Chondrocyte (in vitro differentiated cells): Measurements from ENCODE around the gene C9orf85. TPM values are rescaled to one million over a fixed set of nuclear protein-coding genes. Genes with fewer than 3 reads are reported as not detected.
"Not testable (repeated sequence)": the region's sequence is repeated elsewhere in the genome, so short reads cannot be mapped to it uniquely, and the experiment has no call there.

ENCODE experiments used
- DNase-seq: peaks from one replicate; pipeline ENCODE4 v3.0.0; 2021; ENCODE audit warnings: mixed read lengths, low spot score
- H3K27ac Mint-ChIP-seq: one replicate; pipeline ENCODE4 v1.8.0; 2021; ENCODE audit warnings: mild to moderate bottlenecking, moderate library complexity, mixed read lengths; ENCODE audit not compliant: unreplicated experiment
- H3K27me3 Mint-ChIP-seq: 2 replicates; pipeline ENCODE4 v1.8.0; 2021; ENCODE audit warnings: low read depth, mixed read lengths
- H3K36me3 Mint-ChIP-seq: 2 replicates; pipeline ENCODE4 v1.8.0; 2021; ENCODE audit warnings: low read depth, mixed read lengths
- H3K4me1 Mint-ChIP-seq: 2 replicates; pipeline ENCODE4 v1.8.0; 2021; ENCODE audit warnings: low read depth, mild to moderate bottlenecking, mixed read lengths
- H3K4me3 Mint-ChIP-seq: one replicate; pipeline ENCODE4 v1.8.0; 2021; ENCODE audit warnings: mild to moderate bottlenecking, moderate library complexity, mixed read lengths; ENCODE audit not compliant: unreplicated experiment
- H3K9me3 Mint-ChIP-seq: 2 replicates; pipeline ENCODE4 v1.8.0; 2021; ENCODE audit warnings: low read depth, mixed read lengths
- total RNA-seq: library from RNA; stranded (reverse); gene quantifications from 3 replicates; pipeline ENCODE4 v1.2.1, GENCODE V29; 2021
- TF ChIP-seq, protein P1 (sequence below): fragments of 200-600 bp; sonication (generic); IDR thresholded peaks from 2 replicates; pipeline ENCODE4 v1.5.0; 2021; ENCODE audit warnings: antibody characterized with exemption, mild to moderate bottlenecking, moderate library complexity

The C9orf85 gene
- total RNA-seq, 1 donor from 2014 or later, result 8.5 TPM

DNA sequence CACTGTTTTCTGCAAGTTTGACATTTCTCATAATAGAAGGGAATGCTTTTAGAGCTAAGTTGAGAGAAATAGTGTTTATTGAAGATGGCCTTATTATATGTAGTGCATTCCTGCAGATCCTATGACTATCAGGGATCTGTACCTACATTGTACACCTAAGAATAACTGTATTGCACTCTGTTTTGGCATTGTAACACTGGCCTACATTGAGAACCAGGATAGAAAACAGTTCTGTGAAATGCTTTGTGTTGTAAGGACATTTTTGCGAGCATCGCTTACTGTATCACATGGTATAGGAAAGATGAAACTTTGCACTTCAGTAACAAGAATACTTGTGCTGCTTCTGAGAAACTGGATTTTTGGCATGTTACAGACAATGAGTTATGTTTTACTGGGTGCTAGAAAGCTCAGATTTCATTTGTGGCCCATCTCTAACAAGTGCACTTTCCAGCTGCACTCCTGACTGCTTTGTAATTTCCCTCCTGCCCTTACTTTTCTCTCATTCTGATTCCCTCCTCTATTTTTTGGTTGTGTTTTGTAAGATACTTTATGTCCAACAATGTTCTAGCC is 30.6 kb downstream of the C9orf85 start:
- H3K4me1 Mint-ChIP-seq, result peaks cover 46% of the 10 kb centered on the region
- no peak overlapping the region for H3K27ac Mint-ChIP-seq
- TF ChIP-seq, protein P1, sequence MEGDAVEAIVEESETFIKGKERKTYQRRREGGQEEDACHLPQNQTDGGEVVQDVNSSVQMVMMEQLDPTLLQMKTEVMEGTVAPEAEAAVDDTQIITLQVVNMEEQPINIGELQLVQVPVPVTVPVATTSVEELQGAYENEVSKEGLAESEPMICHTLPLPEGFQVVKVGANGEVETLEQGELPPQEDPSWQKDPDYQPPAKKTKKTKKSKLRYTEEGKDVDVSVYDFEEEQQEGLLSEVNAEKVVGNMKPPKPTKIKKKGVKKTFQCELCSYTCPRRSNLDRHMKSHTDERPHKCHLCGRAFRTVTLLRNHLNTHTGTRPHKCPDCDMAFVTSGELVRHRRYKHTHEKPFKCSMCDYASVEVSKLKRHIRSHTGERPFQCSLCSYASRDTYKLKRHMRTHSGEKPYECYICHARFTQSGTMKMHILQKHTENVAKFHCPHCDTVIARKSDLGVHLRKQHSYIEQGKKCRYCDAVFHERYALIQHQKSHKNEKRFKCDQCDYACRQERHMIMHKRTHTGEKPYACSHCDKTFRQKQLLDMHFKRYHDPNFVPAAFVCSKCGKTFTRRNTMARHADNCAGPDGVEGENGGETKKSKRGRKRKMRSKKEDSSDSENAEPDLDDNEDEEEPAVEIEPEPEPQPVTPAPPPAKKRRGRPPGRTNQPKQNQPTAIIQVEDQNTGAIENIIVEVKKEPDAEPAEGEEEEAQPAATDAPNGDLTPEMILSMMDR, result no peak
- H3K27me3 Mint-ChIP-seq, result no peaks in the 10 kb centered on the region
- no peak for DNase-seq
- H3K9me3 Mint-ChIP-seq, result no peaks in the 10 kb centered on the region
- no peaks in the 10 kb centered on the region for H3K36me3 Mint-ChIP-seq
- no peak overlapping the region for H3K4me3 Mint-ChIP-seq

DNA sequence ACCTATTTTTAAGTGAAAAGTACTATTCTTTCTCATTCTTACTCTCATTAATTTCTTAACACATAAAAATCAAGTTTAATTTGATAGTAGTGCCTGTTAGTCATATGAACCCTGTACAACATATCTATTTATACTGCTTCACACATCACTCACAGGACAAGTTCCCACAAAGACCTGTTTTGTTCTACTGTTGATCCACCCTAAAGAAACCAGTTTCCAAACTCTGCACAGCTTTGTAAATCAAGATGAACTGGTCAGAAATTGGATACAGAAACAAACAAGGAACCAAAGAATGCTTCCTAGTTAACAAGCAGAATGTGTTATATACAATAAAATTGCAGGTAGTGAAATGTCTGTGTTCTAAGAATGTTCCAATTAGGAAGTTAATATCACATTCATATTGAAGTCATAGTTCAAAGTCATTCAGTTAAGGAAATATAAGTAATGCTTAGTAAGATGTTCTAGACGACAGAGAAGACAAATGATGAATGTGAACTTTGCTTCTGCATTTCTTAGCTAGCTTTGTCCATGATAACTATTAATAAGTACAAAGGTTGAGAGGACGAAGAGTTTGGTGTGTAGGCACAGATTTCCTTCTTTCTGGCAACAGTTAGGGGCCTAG is 33.4 kb downstream of the C9orf85 start:
- peaks cover 2% of the 10 kb centered on the region for H3K36me3 Mint-ChIP-seq

DNA sequence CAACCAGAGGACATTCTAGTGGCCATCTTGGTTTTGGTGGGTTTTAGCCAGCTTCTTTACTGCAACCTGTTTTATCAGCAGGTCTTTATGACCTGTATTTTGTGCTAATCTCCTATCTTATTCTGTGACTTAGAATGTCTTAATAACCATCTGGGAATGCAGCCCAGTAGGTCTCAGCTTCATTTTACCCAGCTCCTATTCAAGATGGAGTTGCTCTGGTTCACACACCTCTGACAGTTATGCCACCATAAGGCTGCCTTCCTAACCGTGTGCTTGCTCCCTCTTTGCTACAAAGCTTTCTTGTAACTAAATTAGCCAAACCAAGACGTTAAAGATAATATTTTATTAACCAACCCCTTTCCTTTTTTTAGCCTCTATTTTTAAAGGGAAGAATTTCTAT is 43.2 kb downstream of the C9orf85 start:
- not testable (repeated sequence) for DNase-seq, H3K27ac Mint-ChIP-seq, H3K27me3 Mint-ChIP-seq, H3K9me3 Mint-ChIP-seq, H3K36me3 Mint-ChIP-seq, H3K4me1 Mint-ChIP-seq, H3K4me3 Mint-ChIP-seq

More for the DNA sequence above, 33.4 kb downstream of the C9orf85 start:
- Mint-ChIP-seq H3K4me3 (no peak overlapping the region), H3K9me3 (no peaks in the 10 kb centered on the region), H3K27ac (no peak overlapping the region), H3K4me1 (peaks cover 36% of the 10 kb centered on the region), H3K27me3 (no peaks in the 10 kb centered on the region)
- no peak for DNase-seq
- TF ChIP-seq, protein P1, result no peak

DNA sequence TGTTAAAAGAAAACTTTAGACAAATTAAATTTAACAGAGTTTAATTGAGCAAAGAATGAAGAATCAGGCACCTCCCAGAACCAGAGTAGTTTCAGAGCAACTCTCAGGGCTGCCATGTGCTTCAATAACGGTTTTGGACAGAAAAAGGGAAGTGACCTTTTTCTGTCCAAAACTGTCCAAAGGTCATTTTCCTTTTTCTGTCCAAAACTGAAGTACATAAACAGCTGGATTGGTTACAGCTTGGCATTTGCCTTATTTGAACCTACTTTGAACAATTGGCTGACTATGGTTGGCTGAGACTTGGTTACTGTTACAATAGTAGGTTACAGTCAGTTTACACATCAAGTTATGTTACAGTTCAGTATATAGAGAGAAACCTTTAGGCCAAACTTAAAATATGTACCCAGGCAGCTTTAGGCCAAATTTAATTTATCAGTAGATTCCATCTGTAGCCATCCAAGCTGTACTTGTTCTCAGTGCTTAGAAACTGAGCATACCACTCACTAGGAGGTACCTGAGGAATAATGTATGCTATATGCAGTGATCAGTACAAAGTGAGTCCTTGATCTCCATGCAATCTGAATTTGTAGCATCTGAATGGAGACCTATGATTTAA is 44.0 kb downstream of the C9orf85 start:
- TF ChIP-seq, protein P1, result no peak
- no peaks in the 10 kb centered on the region for H3K9me3 Mint-ChIP-seq
- no peak overlapping the region for H3K4me3 Mint-ChIP-seq
- H3K4me1 Mint-ChIP-seq, result no peaks in the 10 kb centered on the region
- H3K27ac Mint-ChIP-seq, result no peak overlapping the region
- H3K27me3 Mint-ChIP-seq, result no peaks in the 10 kb centered on the region
- DNase-seq, result no peak
- H3K36me3 Mint-ChIP-seq, result peaks cover 6% of the 10 kb centered on the region

DNA sequence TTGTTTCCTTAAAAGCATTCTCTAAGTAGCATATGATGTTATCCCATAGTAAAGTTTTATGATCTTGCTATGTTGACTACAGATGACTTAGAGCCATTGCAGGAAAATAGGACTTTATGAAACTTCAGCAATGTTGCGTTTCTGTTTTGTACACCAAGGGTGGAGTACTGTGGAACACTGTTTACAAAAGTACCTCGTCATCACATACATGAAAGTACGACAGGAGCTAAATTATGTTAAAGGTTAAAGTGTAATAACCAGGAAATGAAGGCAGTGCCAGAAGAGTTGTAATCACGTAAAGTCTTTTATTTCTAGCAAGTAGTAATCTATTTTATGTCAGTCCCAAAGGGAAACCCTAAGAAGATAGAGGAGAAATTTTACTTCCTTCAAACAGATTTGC is 50.9 kb downstream of the C9orf85 start:
- Mint-ChIP-seq H3K27me3 (no peaks in the 10 kb centered on the region), H3K27ac (no peak overlapping the region), H3K36me3 (peaks cover 7% of the 10 kb centered on the region), H3K9me3 (no peaks in the 10 kb centered on the region), H3K4me1 (no peaks in the 10 kb centered on the region), H3K4me3 (no peak overlapping the region)
- TF ChIP-seq, protein P1, result no peak
- DNase-seq, result no peak

DNA sequence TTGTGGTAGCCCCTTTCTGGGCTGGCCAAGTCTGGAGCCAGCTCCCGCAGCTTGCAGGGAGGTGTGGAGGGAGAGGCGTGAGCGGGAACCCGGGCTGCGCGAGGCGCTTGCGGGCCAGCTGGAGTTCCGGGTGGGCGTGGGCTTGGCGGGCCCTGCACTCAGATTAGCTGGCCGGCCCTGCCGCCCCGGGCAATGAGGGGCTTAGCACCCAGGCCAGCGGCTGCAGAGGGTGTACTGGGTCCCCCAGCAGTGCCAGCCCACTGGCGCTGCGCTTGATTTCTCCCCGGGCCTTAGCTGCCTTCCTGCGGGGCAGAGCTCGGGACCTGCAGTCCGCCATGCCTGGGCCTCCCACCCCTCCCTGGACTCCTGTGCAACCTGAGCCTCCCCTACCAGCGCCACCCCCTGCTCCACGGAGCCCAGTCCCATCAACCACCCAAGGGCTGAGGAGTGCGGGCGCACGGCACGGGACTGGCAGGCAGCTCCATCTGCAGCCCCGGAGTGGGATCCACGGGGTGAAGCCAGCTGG is 52.1 kb downstream of the C9orf85 start:
- not testable (repeated sequence) for H3K27me3 Mint-ChIP-seq, H3K4me3 Mint-ChIP-seq, DNase-seq, H3K9me3 Mint-ChIP-seq, H3K36me3 Mint-ChIP-seq, H3K27ac Mint-ChIP-seq, H3K4me1 Mint-ChIP-seq
